Measurements from ENCODE around the gene OTOP2. TPM values are rescaled to one million over a fixed set of nuclear protein-coding genes. Genes with fewer than 3 reads are reported as not detected.
"Not testable (repeated sequence)": the region's sequence is repeated elsewhere in the genome, so short reads cannot be mapped to it uniquely, and the experiment has no call there.

Gene OTOP2
- total RNA-seq, 1 donor from 2014 or later, result not detected

- no peak for DNase-seq (ENCODE audit: low read depth, low spot score)
Measured at GRCh38 chr17:74951680-74952421, 27.8 kb downstream of the OTOP2 start.

DNA sequence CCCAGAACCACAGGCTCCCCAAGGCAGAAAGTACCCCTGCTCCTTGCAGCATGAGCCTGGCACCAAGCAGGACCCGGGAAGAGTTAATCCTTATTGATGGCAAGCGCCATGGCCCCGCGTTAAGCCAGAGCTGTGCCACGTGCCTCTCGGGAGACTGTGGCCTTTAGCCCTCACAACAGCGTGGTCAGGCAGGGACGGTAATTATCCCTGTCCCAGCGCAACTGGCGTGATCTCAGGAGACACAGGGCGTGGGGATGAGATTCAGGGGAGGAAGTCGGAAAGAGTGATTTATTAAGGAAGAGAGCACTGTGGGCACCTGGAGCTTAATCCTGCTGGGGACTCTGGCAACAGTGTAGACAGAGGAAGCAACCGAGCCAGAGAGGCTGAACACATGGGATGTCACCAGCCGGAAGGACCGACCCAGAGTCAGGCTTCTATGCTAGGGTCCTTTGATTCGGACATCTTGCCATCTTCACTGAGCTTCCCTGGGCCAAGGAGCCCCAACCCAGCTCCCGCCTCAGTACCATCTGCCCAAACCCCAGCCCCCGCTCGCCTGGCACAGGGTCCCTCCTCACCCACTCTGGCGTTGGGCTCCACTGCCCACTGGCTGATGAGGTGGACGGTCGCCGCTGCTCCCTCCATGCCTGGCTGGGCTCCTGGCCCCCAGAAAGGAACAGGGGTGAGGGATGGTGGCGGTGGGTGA lies 28.5 kb downstream of the OTOP2 start:
- DNase-seq (ENCODE audit: low read depth, low spot score), result no peak

DNA sequence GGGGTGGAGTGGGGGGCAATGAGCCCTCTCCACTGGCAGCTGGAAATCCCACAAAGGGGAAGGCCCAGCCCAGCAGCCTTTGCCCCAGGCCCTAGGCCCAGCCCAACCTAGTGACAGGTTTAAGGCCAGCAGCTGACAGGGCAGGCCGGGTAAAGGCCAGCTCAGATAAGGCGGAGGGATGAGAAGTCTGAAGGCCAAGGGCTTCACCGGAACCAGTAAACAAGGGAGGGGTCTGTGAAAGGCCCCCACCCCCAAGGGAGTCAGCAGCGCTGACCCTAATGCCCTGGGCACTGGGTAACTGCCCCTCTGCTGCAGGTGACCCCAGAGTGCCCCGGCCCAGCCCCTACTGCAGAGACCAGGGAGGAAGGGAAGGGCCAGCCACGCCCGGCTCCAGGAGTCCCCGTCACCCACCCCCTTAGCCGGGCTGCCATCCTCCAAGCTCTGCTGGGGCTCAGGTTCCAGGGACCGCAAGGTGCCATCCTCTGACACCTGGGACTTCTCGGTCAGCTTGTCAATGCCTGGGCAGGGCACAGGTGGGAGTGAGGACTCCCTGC lies 29.1 kb downstream of the OTOP2 start:
- no peak for DNase-seq (ENCODE audit: low read depth, low spot score)

GRCh38 chr17:74954115-74954514 lies 30.0 kb downstream of the OTOP2 start:
- no peak for DNase-seq (ENCODE audit: low read depth, low spot score)

- DNase-seq (ENCODE audit: low read depth, low spot score), result no peak
Measured at GRCh38 chr17:74954665-74955421, 30.8 kb downstream of the OTOP2 start.

- DNase-seq (ENCODE audit: low read depth, low spot score), result no peak
Measured at GRCh38 chr17:74956093-74956492, 32.0 kb downstream of the OTOP2 start.

- DNase-seq (ENCODE audit: low read depth, low spot score), result no peak
Measured at GRCh38 chr17:74957935-74958740, 34.1 kb downstream of the OTOP2 start.

- DNase-seq (ENCODE audit: low read depth, low spot score), result no peak
Measured at GRCh38 chr17:74959826-74960515, 35.9 kb downstream of the OTOP2 start.

DNA sequence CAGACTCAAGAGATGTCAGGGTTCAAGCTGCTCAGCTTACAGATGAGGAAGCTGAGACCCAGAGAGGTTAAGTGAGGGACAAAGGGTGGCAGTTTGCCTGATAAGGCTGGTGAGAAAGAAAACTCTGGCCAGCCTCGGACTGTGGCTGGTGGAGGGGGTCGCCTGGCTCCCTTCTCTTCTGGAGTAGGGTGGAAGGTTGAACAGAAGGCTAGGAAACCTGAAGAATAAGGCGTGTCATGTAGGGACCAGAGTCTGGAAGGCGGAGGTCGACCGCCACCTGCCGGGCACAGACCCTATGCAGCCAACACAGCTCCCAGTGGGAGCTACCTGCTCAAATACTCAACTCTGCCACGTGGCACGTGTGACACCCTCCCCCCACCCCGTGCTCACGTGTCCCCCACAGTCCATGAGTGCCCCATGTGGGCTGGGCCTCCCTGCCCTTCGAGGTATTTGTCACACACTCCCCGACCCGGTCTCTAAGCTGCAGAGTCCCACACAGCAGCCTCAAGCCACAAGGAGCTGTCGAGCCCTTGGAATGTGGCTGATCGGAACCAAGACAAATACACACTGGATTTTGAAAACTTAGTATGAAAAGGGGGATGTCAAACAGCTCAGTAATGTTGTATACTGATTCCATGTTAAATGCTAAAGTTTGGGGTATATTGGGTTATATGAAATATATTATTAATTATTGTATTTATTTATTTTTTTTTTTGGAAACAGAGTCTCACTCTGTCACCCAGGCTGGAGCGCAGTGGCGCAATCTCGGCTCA lies 36.7 kb downstream of the OTOP2 start:
- DNase-seq (ENCODE audit: low read depth, low spot score), result no peak

DNA sequence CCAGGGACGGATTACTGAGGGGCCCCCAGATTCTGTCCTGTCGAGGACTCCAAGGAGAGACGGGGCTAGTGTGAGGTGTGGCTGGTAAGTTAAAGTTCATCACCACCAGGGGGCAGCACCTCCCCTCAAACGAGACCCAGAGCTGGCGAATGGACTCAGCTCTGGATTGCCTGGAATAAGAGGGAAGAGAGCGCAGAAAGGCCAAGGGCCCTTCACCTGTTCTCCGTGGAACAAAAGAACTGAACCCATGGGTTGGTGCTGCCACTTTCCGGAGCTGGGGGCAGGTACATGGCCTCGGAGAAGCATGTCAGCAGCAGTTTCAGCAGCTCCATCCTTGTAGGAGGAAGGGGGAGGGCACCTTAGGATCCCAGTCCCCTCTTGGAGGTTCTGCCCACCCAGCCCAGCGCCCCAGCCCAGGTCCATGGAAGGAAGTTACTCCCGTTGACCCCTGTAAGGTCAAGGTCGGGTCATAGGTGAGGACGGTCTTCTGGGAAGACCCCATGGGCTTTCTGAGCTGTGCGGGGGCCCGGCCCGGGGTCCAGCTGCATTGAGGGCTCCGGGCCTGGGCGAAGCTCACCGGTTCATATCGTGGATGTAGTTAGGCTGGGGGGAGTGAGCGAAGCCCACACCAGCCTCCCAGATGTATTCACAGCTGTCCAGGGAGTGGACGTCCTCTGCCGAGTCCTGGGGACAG lies 37.7 kb downstream of the OTOP2 start:
- peak; percentile 63 for DNase-seq (ENCODE audit: low read depth, low spot score)

- no peak for DNase-seq (ENCODE audit: low read depth, low spot score)
Measured at GRCh38 chr17:74962622-74963394, 38.7 kb downstream of the OTOP2 start.

DNA sequence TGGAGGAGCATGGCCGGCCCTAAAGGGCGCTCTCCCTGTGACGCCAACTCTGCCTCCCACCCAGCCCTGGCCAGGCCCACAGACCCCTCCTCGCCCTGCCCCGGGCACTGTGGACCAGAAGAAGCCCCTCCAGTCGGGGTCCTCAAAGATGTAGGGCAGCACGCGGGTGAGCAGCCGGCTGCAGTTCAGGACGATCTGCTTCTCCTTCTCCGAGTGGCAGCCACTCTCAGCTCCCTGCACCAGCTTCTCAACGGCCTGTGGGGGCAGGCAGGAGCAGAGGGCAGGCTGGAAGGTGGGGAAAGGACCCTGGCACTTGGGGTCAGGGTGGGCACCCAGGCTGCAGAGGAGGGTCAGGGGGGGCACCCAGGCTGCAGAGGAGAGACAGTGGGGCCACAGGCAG lies 39.6 kb downstream of the OTOP2 start:
- DNase-seq (ENCODE audit: low read depth, low spot score), result no peak

GRCh38 chr17:74964246-74964761 lies 40.2 kb downstream of the OTOP2 start:
- no peak for DNase-seq (ENCODE audit: low read depth, low spot score)

DNA sequence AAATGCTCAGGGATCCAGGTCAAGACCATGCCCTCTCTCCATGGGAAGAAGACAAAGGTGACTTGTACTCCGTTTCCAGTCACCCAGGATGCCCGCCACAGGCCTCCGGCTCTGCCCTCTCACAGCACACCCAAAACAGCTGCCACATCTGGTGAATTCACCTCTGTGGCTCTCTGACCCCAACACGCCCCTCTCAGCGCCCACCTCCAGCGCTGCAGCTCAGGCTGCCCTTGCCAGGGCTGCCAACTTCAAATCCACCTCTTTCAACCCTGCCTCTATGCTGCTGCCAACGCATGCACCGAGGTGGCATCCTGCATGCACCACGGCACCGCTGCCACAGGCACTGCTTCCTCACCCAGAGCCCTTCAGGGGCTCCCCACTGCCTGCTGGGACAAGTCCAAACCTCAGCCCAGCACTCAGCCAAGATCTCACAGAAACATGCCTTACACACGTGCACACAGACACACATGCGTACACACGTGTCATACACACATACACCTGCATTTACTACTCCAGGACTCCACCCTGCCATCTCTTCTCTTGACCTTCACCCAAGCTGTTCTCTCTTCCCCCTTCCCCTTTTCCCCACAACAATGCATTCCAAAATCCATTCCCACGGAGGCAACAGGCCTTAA lies 41.0 kb downstream of the OTOP2 start:
- no peak for DNase-seq (ENCODE audit: low read depth, low spot score)

DNA sequence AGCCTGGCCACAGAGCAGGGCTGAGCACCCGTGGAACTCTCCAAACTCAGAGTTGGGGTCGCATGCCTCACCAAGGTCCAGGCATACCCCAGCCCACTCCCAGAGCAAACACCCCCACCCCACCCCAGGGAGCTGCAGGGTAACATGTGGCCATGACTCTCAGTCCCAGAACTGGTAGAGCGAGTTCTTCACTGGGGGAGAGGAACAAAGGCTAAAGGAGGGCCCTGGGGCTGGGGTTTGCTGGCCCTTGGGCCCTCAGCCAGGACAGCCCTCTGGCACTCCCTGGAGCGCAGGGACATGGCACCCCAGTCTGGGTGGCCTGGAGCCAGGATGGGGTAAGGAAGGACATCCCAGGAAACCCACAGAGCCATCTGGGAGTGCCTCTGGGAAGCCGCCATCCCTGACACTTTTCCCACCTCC lies 44.3 kb downstream of the OTOP2 start:
- DNase-seq (ENCODE audit: low read depth, low spot score), result no peak

- DNase-seq (ENCODE audit: low read depth, low spot score), result not testable (repeated sequence)
Measured at GRCh38 chr17:74969501-74969900, 45.4 kb downstream of the OTOP2 start.

DNA sequence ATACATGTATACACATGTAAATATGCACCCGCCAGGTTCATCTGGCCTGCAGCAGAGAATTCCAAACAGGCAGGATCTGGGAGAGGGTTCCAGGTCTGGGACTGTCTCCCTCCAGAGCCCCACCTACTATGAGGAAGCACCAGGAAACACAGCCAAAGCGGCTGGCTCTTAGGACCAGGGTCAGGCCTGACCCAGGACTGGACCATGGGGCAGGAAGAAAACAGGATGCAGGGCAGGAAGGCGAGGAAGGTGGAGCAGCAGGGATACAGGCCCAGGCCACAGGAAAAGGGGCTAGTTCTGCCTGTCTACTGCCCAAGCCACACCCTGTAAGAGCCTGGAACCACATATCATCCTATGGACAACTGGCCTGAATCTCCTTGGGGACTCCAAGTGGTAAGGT lies 46.3 kb downstream of the OTOP2 start:
- no peak for DNase-seq (ENCODE audit: low read depth, low spot score)
